H9 (cell line): ENCODE results near the gene OTOGL. TPM values are rescaled to one million over a fixed set of nuclear protein-coding genes. Genes with fewer than 3 reads are reported as not detected.

ENCODE experiments used
- DNase-seq: peaks from one replicate; pipeline ENCODE4 v3.0.0-alpha.2; 2017
- H2AFZ ChIP-seq: one replicate; pipeline ENCODE4 v1.6.1; 2013; ENCODE audit warnings: mild to moderate bottlenecking, low read length, control low read depth, moderate library complexity
- H2AK5ac ChIP-seq: 2 replicates; pipeline ENCODE4 v1.6.1; 2013; ENCODE audit warnings: low read length, control low read depth, mixed read lengths; ENCODE audit not compliant: insufficient read length
- H2BK120ac ChIP-seq: one replicate; pipeline ENCODE4 v1.6.1; 2013; ENCODE audit warnings: low read depth, mild to moderate bottlenecking, low read length, control low read depth, inconsistent platforms; ENCODE audit not compliant: poor library complexity, severe bottlenecking
- H2BK12ac ChIP-seq: 2 replicates; pipeline ENCODE4 v1.6.1; 2013; ENCODE audit warnings: low read length, control low read depth, mixed read lengths, low read depth; ENCODE audit not compliant: insufficient read length
- H2BK15ac ChIP-seq: 2 replicates; pipeline ENCODE4 v1.6.1; 2013; ENCODE audit warnings: low read depth, low read length, control low read depth
- H2BK20ac ChIP-seq: one replicate; pipeline ENCODE4 v1.6.1; 2013; ENCODE audit warnings: low read depth, mild to moderate bottlenecking, low read length, control low read depth, inconsistent platforms; ENCODE audit not compliant: poor library complexity, severe bottlenecking
- H2BK5ac ChIP-seq: 2 replicates; pipeline ENCODE4 v1.6.1; 2013; ENCODE audit warnings: low read length, control low read depth, mixed read lengths; ENCODE audit not compliant: insufficient read length
- H3K14ac ChIP-seq: 2 replicates; pipeline ENCODE4 v1.6.1; 2013; ENCODE audit warnings: low read length, control low read depth; ENCODE audit not compliant: insufficient read depth
- H3K18ac ChIP-seq: 2 replicates; pipeline ENCODE4 v1.6.1; 2013; ENCODE audit warnings: low read depth, mild to moderate bottlenecking, mixed read lengths, low read length, control low read depth; ENCODE audit not compliant: insufficient read length
- H3K23ac ChIP-seq: 2 replicates; pipeline ENCODE4 v1.6.1; 2013; ENCODE audit warnings: low read length, control low read depth, mixed read lengths, low read depth; ENCODE audit not compliant: insufficient read length
- H3K23me2 ChIP-seq: 2 replicates; pipeline ENCODE4 v1.6.1; 2013; ENCODE audit warnings: low read depth, mild to moderate bottlenecking, mixed read lengths, low read length, control low read depth; ENCODE audit not compliant: insufficient read length, poor library complexity, severe bottlenecking
- H3K27ac ChIP-seq: 2 replicates; pipeline ENCODE4 v1.5.1; 2013; ENCODE audit warnings: low read length, control low read depth, mixed read lengths, low read depth; ENCODE audit not compliant: insufficient read length
- H3K27me3 ChIP-seq: 2 replicates; pipeline ENCODE4 v1.6.1; 2013; ENCODE audit warnings: low read length, control low read depth, inconsistent platforms; ENCODE audit not compliant: insufficient read depth
- H3K4ac ChIP-seq: 2 replicates; pipeline ENCODE4 v1.6.1; 2013; ENCODE audit warnings: low read depth, mild to moderate bottlenecking, control low read depth, inconsistent platforms, low read length, moderate library complexity
- H3K4me1 ChIP-seq: 2 replicates; pipeline ENCODE4 v1.6.1; 2013; ENCODE audit warnings: low read length, control low read depth, inconsistent platforms; ENCODE audit not compliant: insufficient read depth
- H3K4me2 ChIP-seq: 2 replicates; pipeline ENCODE4 v1.6.1; 2013; ENCODE audit warnings: low read length, control low read depth, mixed read lengths; ENCODE audit not compliant: insufficient read length, insufficient read depth
- H3K56ac ChIP-seq: 2 replicates; pipeline ENCODE4 v1.6.1; 2013; ENCODE audit warnings: low read depth, mild to moderate bottlenecking, mixed read lengths, low read length, control low read depth; ENCODE audit not compliant: insufficient read length
- H3K79me1 ChIP-seq: 2 replicates; pipeline ENCODE4 v1.6.1; 2013; ENCODE audit warnings: low read depth, mild to moderate bottlenecking, moderate library complexity, low read length, control low read depth, inconsistent platforms; ENCODE audit not compliant: insufficient read depth, poor library complexity, severe bottlenecking
- H3K79me2 ChIP-seq: 2 replicates; pipeline ENCODE4 v1.6.1; 2013; ENCODE audit warnings: low read length, control low read depth, inconsistent platforms; ENCODE audit not compliant: insufficient read depth
- H3K9ac ChIP-seq: 2 replicates; pipeline ENCODE4 v1.6.1; 2013; ENCODE audit warnings: low read length, control low read depth, mixed read lengths; ENCODE audit not compliant: insufficient read length; ENCODE audit errors: extremely low read depth
- H3K9me3 ChIP-seq: one replicate; pipeline ENCODE4 v1.6.1; 2013; ENCODE audit warnings: low read depth, low read length, inconsistent platforms; ENCODE audit not compliant: control insufficient read depth
- H3T11ph ChIP-seq: one replicate; pipeline ENCODE4 v1.6.1; 2013; ENCODE audit warnings: mild to moderate bottlenecking, low read length, control low read depth, inconsistent platforms
- H4K20me1 ChIP-seq: one replicate; pipeline ENCODE4 v1.6.1; 2013; ENCODE audit not compliant: control insufficient read depth, insufficient read length, insufficient read depth
- H4K5ac ChIP-seq: 2 replicates; pipeline ENCODE4 v1.6.1; 2013; ENCODE audit warnings: low read depth, mild to moderate bottlenecking, mixed read lengths, low read length, control low read depth; ENCODE audit not compliant: insufficient read length
- H4K8ac ChIP-seq: replicated peaks from 2 replicates; pipeline ENCODE4 v1.6.1; 2013; ENCODE audit warnings: low read length, control low read depth, mixed read lengths, low read depth; ENCODE audit not compliant: insufficient read length
- H4K91ac ChIP-seq: 2 replicates; pipeline ENCODE4 v1.6.1; 2013; ENCODE audit warnings: low read depth, mild to moderate bottlenecking, moderate library complexity, mixed read lengths, low read length, control low read depth; ENCODE audit not compliant: insufficient read length
- H3K27ac Mint-ChIP-seq, 3 experiments: 2 replicates in 2 of 3; 3 replicates in 1 of 3; pipeline ENCODE4 v1.8.0; 2020 to 2021; ENCODE audit warnings: mixed read lengths in 3 of 3, mild to moderate bottlenecking in 1 of 3, moderate library complexity in 1 of 3
- H3K27me3 Mint-ChIP-seq: 2 replicates; pipeline ENCODE4 v1.8.0; 2021; ENCODE audit warnings: low read depth, mild to moderate bottlenecking, moderate library complexity, mixed read lengths
- H3K36me3 Mint-ChIP-seq, 3 experiments: 2 replicates in 2 of 3; 3 replicates in 1 of 3; pipeline ENCODE4 v1.8.0; 2020 to 2021; ENCODE audit warnings: low read depth in 3 of 3, mixed read lengths in 3 of 3; ENCODE audit not compliant: insufficient read depth in 1 of 3
- H3K4me1 Mint-ChIP-seq, 2 experiments: 2 replicates each; pipeline ENCODE4 v1.8.0; 2020; ENCODE audit warnings: mixed read lengths in 2 of 2
- H3K4me3 Mint-ChIP-seq, 2 experiments: 2 replicates in 1 of 2; 3 replicates in 1 of 2; pipeline ENCODE4 v1.8.0; 2020 to 2021; ENCODE audit warnings: mild to moderate bottlenecking in 2 of 2, mixed read lengths in 2 of 2, moderate library complexity in 1 of 2
- H3K9me3 Mint-ChIP-seq, 2 experiments: 2 replicates in 1 of 2; 3 replicates in 1 of 2; pipeline ENCODE4 v1.8.0; 2020; ENCODE audit warnings: mild to moderate bottlenecking in 2 of 2, mixed read lengths in 2 of 2, moderate library complexity in 1 of 2
- CTCF ChIP-seq: fragments of 200-600 bp; sonication (generic); conservative IDR thresholded peaks from 3 replicates; pipeline ENCODE4 v1.8.0; 2021; ENCODE audit warnings: antibody characterized with exemption, mild to moderate bottlenecking
- WGBS: extraction: QIAGEN DNeasy Blood & Tissue Kit; methylation state at CpG from one replicate; pipeline ENCODE4 v1.1.7; 2013; ENCODE audit warnings: missing lambda C conversion rate, low lambda C conversion rate, mixed read lengths; ENCODE audit not compliant: insufficient read length; ENCODE audit errors: extremely low coverage; 5-methylcytosine and 5-hydroxymethylcytosine counted together
- total RNA-seq: library from RNA; stranded (reverse); gene quantifications from 2 replicates; pipeline ENCODE4 v1.2.1, GENCODE V29; 2021

Gene OTOGL
- total RNA-seq, 1 experiment from 2014 or later: 0.11 TPM

DNA sequence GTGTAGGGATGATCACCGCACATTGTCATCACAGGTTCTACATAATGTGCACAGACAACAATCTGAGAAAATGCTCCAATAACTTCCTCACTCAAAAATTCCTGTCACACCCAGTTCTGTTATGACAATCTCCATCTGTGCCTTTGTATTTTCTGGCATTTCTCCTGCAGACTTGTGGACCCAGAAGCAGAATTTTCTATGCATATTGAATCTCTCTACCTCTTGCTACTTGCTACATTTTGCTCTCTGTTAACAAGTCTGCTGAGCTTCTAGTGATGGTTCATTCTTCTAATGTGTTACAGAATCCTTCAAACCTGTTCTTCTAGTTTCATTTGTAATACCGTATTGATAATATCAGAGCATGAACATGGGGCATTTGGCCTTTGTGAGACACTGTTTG is 216.9 kb downstream of the OTOGL start:
- no peak overlapping the region; a peak in 1 of 7 replicates for H3K27ac Mint-ChIP-seq
- no peaks in the 10 kb centered on the region for H3K79me1 ChIP-seq
- no peaks in the 10 kb centered on the region for H3K79me2 ChIP-seq
- H2BK15ac ChIP-seq: no peak overlapping the region
- H3K27me3 Mint-ChIP-seq: no peaks in the 10 kb centered on the region
- no peaks in the 10 kb centered on the region for H3K9me3 ChIP-seq
- no peak overlapping the region for H3K14ac ChIP-seq
- H3K9ac ChIP-seq: no peak overlapping the region
- no peak overlapping the region for H2AK5ac ChIP-seq
- H3K4me3 Mint-ChIP-seq: no peak overlapping the region
- no peaks in the 10 kb centered on the region for H3K27me3 ChIP-seq
- H4K8ac ChIP-seq: no peak overlapping the region
- no peak overlapping the region for H3K23ac ChIP-seq
- H2BK5ac ChIP-seq: no peak overlapping the region
- no peak overlapping the region for H3K4ac ChIP-seq
- no peak overlapping the region for H3K4me2 ChIP-seq
- H4K91ac ChIP-seq: no peak overlapping the region
- no peak overlapping the region for H3T11ph ChIP-seq
- no CpG with 5 or more reads among the region's 2 CpGs for WGBS
- no peak overlapping the region for H3K18ac ChIP-seq
- H3K36me3 Mint-ChIP-seq: no peaks in the 10 kb centered on the region
- no peaks in the 10 kb centered on the region for H3K23me2 ChIP-seq
- H3K4me1 ChIP-seq: peaks cover 4% of the 10 kb centered on the region
- H4K5ac ChIP-seq: no peak overlapping the region
- H3K4me1 Mint-ChIP-seq: peaks cover 32 to 34% of the 10 kb centered on the region in 2 experiments
- no peak for TF ChIP-seq CTCF
- H3K27ac ChIP-seq: no peak overlapping the region
- H2BK120ac ChIP-seq: no peak overlapping the region
- no peak overlapping the region for H2BK20ac ChIP-seq
- H3K56ac ChIP-seq: no peak overlapping the region
- no peak overlapping the region for H2AFZ ChIP-seq
- DNase-seq: no peak
- no peaks in the 10 kb centered on the region for H3K9me3 Mint-ChIP-seq
- no peak overlapping the region for H2BK12ac ChIP-seq
- no peaks in the 10 kb centered on the region for H4K20me1 ChIP-seq
